Vagina (tissue), 2 donors: ENCODE measurements around the gene TCF23. TPM values are rescaled to one million over a fixed set of nuclear protein-coding genes. Genes with fewer than 3 reads are reported as not detected.

Experiments
- DNase-seq, 2 donors: peaks; one replicate each; pipeline ENCODE4 v3.0.0-alpha.2; 2017; ENCODE audit errors: extremely low spot score in 2 of 2
- H3K27ac ChIP-seq: fragments of 200-600 bp; sonication (generic); one replicate; pipeline ENCODE4 v1.5.1; 2019
- H3K27me3 ChIP-seq: fragments of 200-600 bp; sonication (generic); one replicate; pipeline ENCODE4 v1.5.1; 2019
- H3K36me3 ChIP-seq, 2 donors: fragments of 200-600 bp; sonication (generic); one replicate each; pipeline ENCODE4 v1.5.1; 2017 to 2019
- H3K4me1 ChIP-seq: fragments of 200-600 bp; sonication (generic); one replicate; pipeline ENCODE4 v1.5.1; 2019
- H3K4me3 ChIP-seq, 2 donors: fragments of 200-600 bp; sonication (generic); 1 replicate in 1 of 2; 2 replicates in 1 of 2; pipeline ENCODE4 v1.5.1; 2016 to 2019
- H3K9me3 ChIP-seq: fragments of 200-600 bp; sonication (generic); one replicate; pipeline ENCODE4 v1.5.1; 2019
- CTCF ChIP-seq, 3 experiments: fragments of 450-650 bp in 2 of 3; fragments of 200-600 bp in 1 of 3; sonication (generic) in 1 of 3; IDR thresholded peaks; one replicate each; pipeline ENCODE4 v1.5.1; 2017 to 2019; ENCODE audit warnings: antibody characterized with exemption in 3 of 3, mild to moderate bottlenecking in 2 of 3, moderate library complexity in 2 of 3
- POLR2A ChIP-seq, 2 donors: fragments of 450-650 bp; IDR thresholded peaks; one replicate each; pipeline ENCODE4 v1.6.1; 2017; ENCODE audit warnings: antibody characterized with exemption in 2 of 2, mild to moderate bottlenecking in 2 of 2, moderate library complexity in 2 of 2
- POLR2AphosphoS5 ChIP-seq, 2 donors: sonication (generic); formaldehyde crosslinking; IDR thresholded peaks; one replicate each; pipeline ENCODE4 v1.9.0; 2017; ENCODE audit warnings: antibody characterized with exemption in 2 of 2, mild to moderate bottlenecking in 2 of 2, low read depth in 1 of 2; ENCODE audit not compliant: insufficient read depth in 1 of 2
- intact Hi-C: fragments of 100-400 bp; cut with DNase I; formaldehyde crosslinking; loops from one replicate; pipeline ENCODE4 v1.15.1; 2023
- total RNA-seq: library from RNA; depleted of rRNA; stranded (reverse); fragments of >200 nt; gene quantifications from one replicate; pipeline ENCODE4 v1.2.3, GENCODE V29; 2016

Gene TCF23
- total RNA-seq, 1 donor from 2014 or later: 7.4 TPM

DNA sequence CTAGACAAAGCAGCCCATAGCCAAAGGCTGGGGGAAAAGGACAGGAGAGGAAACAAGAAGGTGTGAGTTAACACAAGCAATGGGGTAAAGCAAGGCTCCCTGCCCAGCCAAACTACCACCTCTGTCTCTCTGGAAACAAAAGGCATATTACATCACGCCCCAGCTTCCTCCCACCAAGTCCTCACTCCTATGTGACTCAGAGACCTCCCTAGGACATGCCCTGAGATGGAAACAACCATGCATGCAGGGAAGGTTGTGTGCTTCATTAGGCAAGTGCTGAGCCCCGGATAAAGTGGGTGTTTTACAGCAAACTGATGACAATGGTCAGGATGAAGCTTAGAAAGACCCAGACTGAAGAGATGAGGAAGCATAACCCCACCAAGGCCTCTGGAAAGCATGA lies 54.0 kb downstream of the TCF23 start:
- intact Hi-C loops: no loop called here
- Histone ChIP-seq H3K36me3 (peaks cover 0 to 52% of the 10 kb centered on the region in 2 donors), H3K4me1 (no peaks in the 10 kb centered on the region), H3K9me3 (no peaks in the 10 kb centered on the region), H3K27me3 (no peaks in the 10 kb centered on the region), H3K4me3 (no peak overlapping the region), H3K27ac (no peak overlapping the region)
- DNase-seq: no peak
- TF ChIP-seq POLR2AphosphoS5 (IDR thresholded peaks at IDR 0.05; ENCODE audit: insufficient read depth in 1 of 2, low read depth in 1 of 2) (no peak), POLR2A (IDR thresholded peaks at IDR 0.05) (no peak), CTCF (IDR thresholded peaks at IDR 0.05) (no peak)

- TF ChIP-seq POLR2A (IDR thresholded peaks at IDR 0.05) (no peak), CTCF (IDR thresholded peaks at IDR 0.05) (no peak), POLR2AphosphoS5 (IDR thresholded peaks at IDR 0.05; ENCODE audit: insufficient read depth in 1 of 2, low read depth in 1 of 2) (no peak)
- no peak for DNase-seq
- Histone ChIP-seq H3K27ac (no peak overlapping the region), H3K4me3 (no peak overlapping the region), H3K27me3 (no peaks in the 10 kb centered on the region), H3K9me3 (no peaks in the 10 kb centered on the region), H3K36me3 (peaks cover 0 to 55% of the 10 kb centered on the region in 2 donors), H3K4me1 (no peaks in the 10 kb centered on the region)
- intact Hi-C loops: no loop called here
Observed at GRCh38 chr2:27203741-27204140, 54.9 kb downstream of the TCF23 start.

GRCh38 chr2:27204566-27204965 lies 55.8 kb downstream of the TCF23 start:
- H3K9me3 ChIP-seq: no peaks in the 10 kb centered on the region
- H3K4me3 ChIP-seq: no peak overlapping the region
- no peaks in the 10 kb centered on the region for H3K4me1 ChIP-seq
- no peak for DNase-seq
- TF ChIP-seq POLR2A (IDR thresholded peaks at IDR 0.05) (no peak), POLR2AphosphoS5 (IDR thresholded peaks at IDR 0.05; ENCODE audit: insufficient read depth in 1 of 2, low read depth in 1 of 2) (no peak), CTCF (IDR thresholded peaks at IDR 0.05) (no peak)
- intact Hi-C loops: no loop called here
- no peaks in the 10 kb centered on the region for H3K27me3 ChIP-seq
- H3K27ac ChIP-seq: no peak overlapping the region
- peaks cover 0 to 55% of the 10 kb centered on the region in 2 donors for H3K36me3 ChIP-seq

DNA sequence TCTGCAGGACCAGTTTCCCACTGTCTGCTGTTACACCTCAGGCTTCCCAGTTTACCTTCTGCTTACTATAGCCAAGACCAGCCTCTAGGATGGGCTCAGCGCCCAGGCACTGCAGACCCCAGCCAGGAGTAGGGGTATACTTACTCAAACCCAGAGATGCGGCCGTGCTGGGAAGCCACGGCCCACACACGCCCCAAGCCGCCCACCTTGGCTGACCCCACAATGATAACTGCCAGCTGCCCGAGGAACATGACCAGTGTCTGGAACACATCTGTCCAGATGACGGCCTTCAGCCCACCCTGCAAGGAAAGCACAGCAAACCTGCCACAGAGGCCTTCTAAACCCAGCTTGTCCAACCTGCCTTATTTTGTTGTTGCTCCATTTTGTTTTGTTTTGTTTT lies 56.4 kb downstream of the TCF23 start:
- no peak overlapping the region for H3K4me3 ChIP-seq
- DNase-seq: no peak
- H3K27ac ChIP-seq: no peak overlapping the region
- peaks cover 0 to 55% of the 10 kb centered on the region in 2 donors for H3K36me3 ChIP-seq
- intact Hi-C loops: no loop called here
- H3K4me1 ChIP-seq: no peaks in the 10 kb centered on the region
- H3K9me3 ChIP-seq: no peaks in the 10 kb centered on the region
- no peak for TF ChIP-seq POLR2AphosphoS5 (IDR thresholded peaks at IDR 0.05; ENCODE audit: insufficient read depth in 1 of 2, low read depth in 1 of 2)
- no peak for TF ChIP-seq CTCF (IDR thresholded peaks at IDR 0.05)
- TF ChIP-seq POLR2A (IDR thresholded peaks at IDR 0.05): no peak
- no peaks in the 10 kb centered on the region for H3K27me3 ChIP-seq

GRCh38 chr2:27206346-27206745 lies 57.5 kb downstream of the TCF23 start:
- no peak for DNase-seq
- intact Hi-C loops: no loop called here
- Histone ChIP-seq H3K27ac (no peak overlapping the region), H3K4me3 (no peak overlapping the region), H3K36me3 (peaks cover 0 to 52% of the 10 kb centered on the region in 2 donors), H3K9me3 (no peaks in the 10 kb centered on the region), H3K27me3 (no peaks in the 10 kb centered on the region), H3K4me1 (peaks cover 7% of the 10 kb centered on the region)
- TF ChIP-seq POLR2A (IDR thresholded peaks at IDR 0.05) (no peak), CTCF (IDR thresholded peaks at IDR 0.05) (no peak), POLR2AphosphoS5 (IDR thresholded peaks at IDR 0.05; ENCODE audit: insufficient read depth in 1 of 2, low read depth in 1 of 2) (no peak)

Other genes with a start within 250 kb of the TCF23 start
- 20.6 TPM for gene MAPRE3, start 178.4 kb upstream of the TCF23 start, total RNA-seq
- 53.3 TPM for gene TMEM214, start 116.0 kb upstream of the TCF23 start, total RNA-seq
- gene AGBL5, start 97.3 kb upstream of the TCF23 start, total RNA-seq: 8.8 TPM
- 269 TPM for gene OST4, start 77.3 kb upstream of the TCF23 start, total RNA-seq
- 100 TPM for gene EMILIN1, start 70.4 kb upstream of the TCF23 start, total RNA-seq
- gene KHK, start 62.2 kb upstream of the TCF23 start, total RNA-seq: 9.3 TPM
- 2.2 TPM for gene CGREF1, start 29.9 kb upstream of the TCF23 start, total RNA-seq
- gene ABHD1, start 25.2 kb upstream of the TCF23 start, total RNA-seq: not detected
- gene PREB, start 14.4 kb upstream of the TCF23 start, total RNA-seq: 57.5 TPM
- gene PRR30, start 9.6 kb upstream of the TCF23 start, total RNA-seq: not detected
- 150 TPM for gene ATRAID, start 63.0 kb downstream of the TCF23 start, total RNA-seq
- 37.3 TPM for gene SLC5A6, start 63.3 kb downstream of the TCF23 start, total RNA-seq
- 25.0 TPM for gene CAD, start 68.4 kb downstream of the TCF23 start, total RNA-seq
- 1.2 TPM for gene SLC30A3, start 114.0 kb downstream of the TCF23 start, total RNA-seq
- gene DNAJC5G, start 126.4 kb downstream of the TCF23 start, total RNA-seq: 1.5 TPM
- gene TRIM54, start 133.4 kb downstream of the TCF23 start, total RNA-seq: 2.5 TPM
- 3.2 TPM for gene UCN, start 159.4 kb downstream of the TCF23 start, total RNA-seq
- 55.7 TPM for gene MPV17, start 174.1 kb downstream of the TCF23 start, total RNA-seq
- gene GTF3C2, start 207.8 kb downstream of the TCF23 start, total RNA-seq: 67.5 TPM
- gene EIF2B4, start 221.3 kb downstream of the TCF23 start, total RNA-seq: 37.1 TPM
- 99.2 TPM for gene SNX17, start 221.6 kb downstream of the TCF23 start, total RNA-seq
- gene ZNF513, start 231.7 kb downstream of the TCF23 start, total RNA-seq: 17.4 TPM